Keratinocyte (primary cell): Measurements from ENCODE around the gene FOCAD. TPM values are rescaled to one million over a fixed set of nuclear protein-coding genes. Genes with fewer than 3 reads are reported as not detected.

ENCODE experiments used
- DNase-seq: peaks from one replicate; pipeline ENCODE4 v3.0.0-alpha.2; 2011; ENCODE audit warnings: low read depth, missing footprints, low spot score
- FAIRE-seq: peaks from 2 replicates; lab custom pipeline; 2011; peaks lifted over from hg19 to GRCh38; lab: Jason Lieb, UNC
- H2AFZ ChIP-seq: 2 replicates; pipeline ENCODE4 v1.6.0; 2012; ENCODE audit warnings: low read length, control low read depth, inconsistent platforms; ENCODE audit not compliant: control insufficient read depth
- H3K27ac ChIP-seq: 2 replicates; pipeline ENCODE4 v1.5.1; 2011; ENCODE audit warnings: low read length; ENCODE audit not compliant: control insufficient read depth, insufficient read depth
- H3K27me3 ChIP-seq: 3 replicates; pipeline ENCODE4 v1.6.0; 2011; ENCODE audit warnings: low read length; ENCODE audit not compliant: control insufficient read depth, insufficient read depth; ENCODE audit errors: extremely low read depth
- H3K36me3 ChIP-seq, 2 experiments: 2 replicates in 1 of 2; 3 replicates in 1 of 2; pipeline ENCODE4 v1.5.1; 2011; ENCODE audit warnings: low read length in 2 of 2, mild to moderate bottlenecking in 1 of 2; ENCODE audit not compliant: control insufficient read depth in 2 of 2, insufficient read depth in 2 of 2; ENCODE audit errors: extremely low read depth in 1 of 2
- H3K4me1 ChIP-seq: 3 replicates; pipeline ENCODE4 v1.5.1; 2011; ENCODE audit warnings: low read length; ENCODE audit not compliant: control insufficient read depth, insufficient read depth; ENCODE audit errors: extremely low read depth
- H3K4me2 ChIP-seq: 3 replicates; pipeline ENCODE4 v1.6.0; 2011; ENCODE audit warnings: low read depth, low read length; ENCODE audit not compliant: control insufficient read depth, insufficient read depth; ENCODE audit errors: extremely low read depth
- H3K4me3 ChIP-seq, 3 experiments: fragments of 200-600 bp in 1 of 3; sonication (generic) in 1 of 3; 2 replicates in 2 of 3; 3 replicates in 1 of 3; pipeline ENCODE4 v1.5.1; 2011 to 2016; ENCODE audit warnings: low read length in 3 of 3, mild to moderate bottlenecking in 3 of 3, control low read depth in 2 of 3, inconsistent platforms in 1 of 3, low read depth in 1 of 3, mixed read lengths in 1 of 3, mixed run types in 1 of 3, moderate library complexity in 1 of 3; ENCODE audit not compliant: control insufficient read depth in 2 of 3, insufficient read depth in 2 of 3; ENCODE audit errors: extremely low read depth in 1 of 3
- H3K79me2 ChIP-seq: 2 replicates; pipeline ENCODE4 v1.6.0; 2012; ENCODE audit warnings: low read length; ENCODE audit not compliant: control insufficient read depth, insufficient read depth
- H3K9ac ChIP-seq: 3 replicates; pipeline ENCODE4 v1.6.0; 2011; ENCODE audit warnings: low read length; ENCODE audit not compliant: control insufficient read depth, insufficient read depth; ENCODE audit errors: extremely low read depth
- H3K9me1 ChIP-seq: 3 replicates; pipeline ENCODE4 v1.6.0; 2011; ENCODE audit warnings: low read length; ENCODE audit not compliant: control insufficient read depth, insufficient read depth; ENCODE audit errors: extremely low read depth
- H3K9me3 ChIP-seq: 2 replicates; pipeline ENCODE4 v1.5.1; 2012; ENCODE audit warnings: low read depth, low read length; ENCODE audit not compliant: control insufficient read depth
- H4K20me1 ChIP-seq: 3 replicates; pipeline ENCODE4 v1.6.0; 2011; ENCODE audit warnings: low read length; ENCODE audit not compliant: control insufficient read depth, insufficient read depth; ENCODE audit errors: extremely low read depth
- EZH2 ChIP-seq: IDR thresholded peaks from one replicate; pipeline ENCODE4 v1.6.1; 2012; ENCODE audit warnings: inconsistent platforms, mild to moderate bottlenecking, low read length, moderate library complexity
- dilution Hi-C: fragments of 300-500 bp; cut with MboI; formaldehyde crosslinking; loops from one replicate; pipeline ENCODE4 v1.7.0; 2020; ENCODE audit warnings: low sequenced_read_pairs; ENCODE audit not compliant: extremely low pct_ligation_motif_present
- polyA plus RNA-seq, 5 experiments: library from polyadenylated mRNA; depleted of rRNA in 3 of 5; stranded (reverse) in 3 of 5; stranded (forward) in 1 of 5; unstranded in 1 of 5; fragments of >200 nt; gene quantifications; 1 replicate in 1 of 5; 2 replicates in 3 of 5; 3 replicates in 1 of 5; pipeline versions ENCODE4 v1.2.1 to v1.2.3, GENCODE V29; 2011 to 2012; ENCODE audit warnings: missing spikeins in 2 of 5, low read depth in 1 of 5, low replicate concordance in 1 of 5
- TF ChIP-seq, protein P1 (sequence below), 3 experiments: IDR thresholded peaks in 1 of 3; conservative IDR thresholded peaks in 1 of 3; optimal IDR thresholded peaks in 1 of 3; 2 replicates in 2 of 3; 3 replicates in 1 of 3; pipeline versions ENCODE3 to v1.5.1; 2011; ENCODE audit warnings: low read length in 3 of 3, mild to moderate bottlenecking in 3 of 3, moderate library complexity in 2 of 3, control low read depth in 1 of 3, inconsistent platforms in 1 of 3; ENCODE audit not compliant: insufficient read depth in 2 of 3; ENCODE audit errors: extremely low read depth in 1 of 3

Gene FOCAD
- polyA plus RNA-seq, 1 donor (not counting 4 experiments of a cell fraction or from before 2014, with no cell fraction given) = 33.1 TPM

DNA sequence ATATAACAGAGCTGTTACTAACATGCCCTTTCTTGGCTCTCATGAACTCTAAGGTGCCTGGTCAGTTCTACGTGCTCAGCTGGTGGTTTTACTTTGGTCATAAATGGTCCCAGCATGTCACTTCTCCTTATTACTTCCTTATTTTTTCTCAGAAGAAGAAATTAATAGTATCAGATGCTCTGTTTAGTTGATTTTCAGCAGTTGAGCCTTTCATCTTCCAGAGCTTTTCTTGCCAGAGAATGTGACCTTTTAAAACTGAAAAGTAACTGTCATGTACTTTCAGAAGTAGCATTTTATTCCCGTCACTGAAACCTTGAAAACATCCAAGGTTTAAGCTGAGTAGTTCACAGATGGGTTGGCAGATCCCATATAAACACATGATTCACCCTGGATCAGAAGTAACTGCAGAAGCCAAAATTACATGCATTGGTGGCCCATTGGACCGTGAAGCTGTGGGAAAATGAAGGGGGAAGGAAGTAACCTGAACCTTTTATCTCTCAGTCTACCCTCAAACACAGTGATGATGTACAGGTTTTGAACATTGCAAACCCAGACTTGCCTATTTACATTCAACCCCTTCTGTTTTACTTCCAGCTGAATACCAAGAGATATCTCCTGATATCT is 296.9 kb downstream of the FOCAD start:
- no peak overlapping the region for H3K4me3 ChIP-seq
- H3K9me3 ChIP-seq = no peaks in the 10 kb centered on the region
- no peak for DNase-seq
- H2AFZ ChIP-seq = no peak overlapping the region
- dilution Hi-C loops = no loop called here
- no peaks in the 10 kb centered on the region for H3K27me3 ChIP-seq
- TF ChIP-seq EZH2 = no peak
- TF ChIP-seq, protein P1, sequence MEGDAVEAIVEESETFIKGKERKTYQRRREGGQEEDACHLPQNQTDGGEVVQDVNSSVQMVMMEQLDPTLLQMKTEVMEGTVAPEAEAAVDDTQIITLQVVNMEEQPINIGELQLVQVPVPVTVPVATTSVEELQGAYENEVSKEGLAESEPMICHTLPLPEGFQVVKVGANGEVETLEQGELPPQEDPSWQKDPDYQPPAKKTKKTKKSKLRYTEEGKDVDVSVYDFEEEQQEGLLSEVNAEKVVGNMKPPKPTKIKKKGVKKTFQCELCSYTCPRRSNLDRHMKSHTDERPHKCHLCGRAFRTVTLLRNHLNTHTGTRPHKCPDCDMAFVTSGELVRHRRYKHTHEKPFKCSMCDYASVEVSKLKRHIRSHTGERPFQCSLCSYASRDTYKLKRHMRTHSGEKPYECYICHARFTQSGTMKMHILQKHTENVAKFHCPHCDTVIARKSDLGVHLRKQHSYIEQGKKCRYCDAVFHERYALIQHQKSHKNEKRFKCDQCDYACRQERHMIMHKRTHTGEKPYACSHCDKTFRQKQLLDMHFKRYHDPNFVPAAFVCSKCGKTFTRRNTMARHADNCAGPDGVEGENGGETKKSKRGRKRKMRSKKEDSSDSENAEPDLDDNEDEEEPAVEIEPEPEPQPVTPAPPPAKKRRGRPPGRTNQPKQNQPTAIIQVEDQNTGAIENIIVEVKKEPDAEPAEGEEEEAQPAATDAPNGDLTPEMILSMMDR (optimal IDR thresholded peaks at IDR 0.05 in 1 of 3, IDR thresholded peaks at IDR 0.05 in 1 of 3, conservative IDR thresholded peaks at IDR 0.05 in 1 of 3; ENCODE audit: extremely low read depth in 1 of 3, insufficient read depth in 2 of 3, low read length in 3 of 3) = no peak
- no peak overlapping the region for H3K4me2 ChIP-seq
- H3K27ac ChIP-seq = no peak overlapping the region
- H3K9ac ChIP-seq = no peak overlapping the region
- no peaks in the 10 kb centered on the region for H3K4me1 ChIP-seq
- H4K20me1 ChIP-seq = no peaks in the 10 kb centered on the region
- H3K36me3 ChIP-seq = peaks cover 2 to 3% of the 10 kb centered on the region in 2 experiments
- FAIRE-seq = no peak
- H3K79me2 ChIP-seq = no peaks in the 10 kb centered on the region
- no peaks in the 10 kb centered on the region for H3K9me1 ChIP-seq

DNA sequence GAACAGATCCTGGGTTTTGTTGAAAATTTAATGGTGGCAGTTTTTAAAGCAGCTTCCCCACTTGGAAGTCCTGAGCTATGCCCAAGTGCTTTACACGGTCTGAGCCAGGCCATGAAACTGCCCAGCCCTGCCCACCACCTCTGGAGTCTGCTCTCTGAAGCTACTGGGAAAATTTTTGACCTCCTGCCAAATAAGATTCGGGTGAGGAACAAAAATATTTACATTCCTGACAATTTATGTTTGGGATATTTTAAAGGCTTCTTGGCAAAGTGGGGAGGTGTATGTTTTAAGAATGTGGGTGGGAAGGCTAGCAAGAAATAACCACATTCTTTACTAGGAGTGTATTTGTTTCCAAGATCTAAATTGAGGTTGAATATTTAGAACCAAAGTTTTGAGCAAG is 297.4 kb downstream of the FOCAD start:
- TF ChIP-seq EZH2 = no peak
- TF ChIP-seq, protein P1 (optimal IDR thresholded peaks at IDR 0.05 in 1 of 3, IDR thresholded peaks at IDR 0.05 in 1 of 3, conservative IDR thresholded peaks at IDR 0.05 in 1 of 3; ENCODE audit: extremely low read depth in 1 of 3, insufficient read depth in 2 of 3, low read length in 3 of 3) = no peak
- Histone ChIP-seq H3K4me3 (no peak overlapping the region), H3K27me3 (no peaks in the 10 kb centered on the region), H3K9me3 (no peaks in the 10 kb centered on the region), H3K27ac (no peak overlapping the region), H3K9me1 (no peaks in the 10 kb centered on the region), H3K79me2 (no peaks in the 10 kb centered on the region), H4K20me1 (no peaks in the 10 kb centered on the region), H3K4me1 (no peaks in the 10 kb centered on the region), H3K4me2 (no peak overlapping the region), H3K9ac (no peak overlapping the region), H3K36me3 (peaks cover 2 to 4% of the 10 kb centered on the region in 2 experiments), H2AFZ (no peak overlapping the region)
- FAIRE-seq = no peak
- dilution Hi-C loops = no loop called here
- DNase-seq = no peak
